Fibroblast of skin of right biceps (primary cell): ENCODE data around the gene FBXL12.
"Not testable (repeated sequence)": the region's sequence is repeated elsewhere in the genome, so short reads cannot be mapped to it uniquely, and the experiment has no call there.

Experiments used
- DNase-seq: peaks from one replicate; pipeline ENCODE4 v3.0.0-alpha.2; 2013

FBXL12 gene

DNA sequence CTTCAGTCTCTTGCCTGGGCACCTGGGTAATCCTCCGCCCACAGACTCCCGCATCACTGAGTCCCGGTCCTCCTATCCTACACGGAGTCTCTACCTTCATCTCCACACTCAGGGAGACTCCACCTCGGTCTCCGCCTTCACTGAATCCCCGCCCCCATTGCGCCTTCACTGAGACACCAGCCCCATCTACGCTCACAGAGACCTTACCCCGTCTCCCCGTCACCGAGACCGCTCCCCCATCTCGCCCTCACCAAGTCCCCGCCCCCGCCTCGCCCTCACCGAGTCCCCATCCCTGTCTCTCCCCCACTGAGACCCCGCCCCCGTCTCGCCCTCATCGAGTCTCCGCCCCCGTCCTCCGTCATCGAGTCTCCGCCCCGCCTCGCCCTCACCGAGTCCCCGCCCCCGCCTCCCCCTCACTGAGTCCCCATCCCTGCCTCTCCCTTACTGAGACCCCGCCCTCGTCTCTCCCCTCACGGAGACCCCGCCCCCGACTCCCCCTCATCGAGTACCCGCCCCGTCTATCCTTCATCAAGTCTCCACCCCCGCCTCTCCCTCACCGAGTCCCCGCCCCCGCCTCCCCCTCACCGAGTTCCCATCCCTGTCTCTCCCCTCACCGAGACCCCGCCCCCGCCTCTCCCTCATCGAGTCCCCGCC is 27.2 kb downstream of the FBXL12 start:
- DNase-seq: peak; percentile 96

GRCh38 chr19:9791073-9791367 is 27.9 kb downstream of the FBXL12 start:
- DNase-seq: not testable (repeated sequence)

DNA sequence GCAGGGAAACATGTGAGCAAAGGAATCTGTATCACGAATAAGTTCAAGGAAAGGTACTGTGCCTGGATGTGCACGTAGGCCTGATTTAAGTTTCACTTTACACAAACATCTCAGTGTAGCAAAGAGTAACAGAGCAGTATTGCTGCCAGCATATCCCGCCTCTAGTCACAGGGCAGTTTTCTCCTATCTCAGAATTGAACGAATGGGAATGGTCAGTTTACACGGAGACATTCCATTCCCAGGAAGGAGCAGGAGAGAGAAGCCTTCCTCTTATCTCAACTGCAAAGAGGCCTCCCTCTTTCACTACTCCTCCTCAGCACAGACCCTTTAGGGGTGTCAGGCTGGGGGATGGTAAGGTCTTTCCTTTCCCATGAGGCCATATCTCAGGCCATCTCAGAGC is 29.3 kb downstream of the FBXL12 start:
- not testable (repeated sequence) for DNase-seq

GRCh38 chr19:9789066-9789465 is 29.8 kb downstream of the FBXL12 start:
- DNase-seq: no peak

- DNase-seq: not testable (repeated sequence)
These were observed 30.3 kb downstream of the FBXL12 start for GRCh38 chr19:9788604-9789003.

DNA sequence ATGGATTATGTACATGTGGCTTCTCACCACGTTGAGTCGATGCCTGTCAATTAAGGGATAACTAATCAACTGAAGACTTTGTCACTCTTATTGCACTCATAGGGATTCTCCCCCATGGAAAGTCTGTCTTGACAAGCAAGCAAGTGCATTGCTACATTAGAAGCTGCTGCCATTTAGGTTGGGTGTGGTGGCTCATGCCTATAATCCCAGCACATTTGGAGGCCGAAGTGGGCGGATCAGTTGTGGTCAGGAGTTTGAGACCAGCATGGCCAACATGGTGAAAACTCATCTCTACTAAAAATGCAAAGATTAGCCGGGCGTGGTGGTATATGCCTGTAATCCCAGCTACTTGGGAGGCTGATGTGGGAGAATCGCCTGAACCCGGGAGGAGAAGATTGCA is 32.1 kb downstream of the FBXL12 start:
- DNase-seq: no peak

DNA sequence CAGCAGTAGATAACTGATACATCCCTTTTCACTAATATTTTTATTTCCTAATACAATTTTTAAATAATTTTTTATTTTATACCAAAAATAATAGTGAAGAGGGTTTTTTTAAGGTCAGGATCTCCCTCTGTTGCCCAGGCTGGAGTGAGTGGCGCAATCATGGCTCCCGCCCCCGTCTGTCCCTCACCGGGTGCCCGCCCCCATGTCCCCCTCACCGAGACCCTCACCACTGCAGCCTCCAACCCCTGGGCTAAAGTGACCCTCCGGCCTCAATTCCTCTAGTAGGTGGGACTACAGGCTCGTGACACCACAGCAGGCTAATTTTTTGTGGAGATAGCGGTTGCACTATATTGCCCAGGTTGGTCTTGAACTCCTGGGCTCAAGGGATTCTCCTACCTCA is 32.5 kb downstream of the FBXL12 start:
- DNase-seq: no peak

- DNase-seq: peak; percentile 94
These were observed 33.2 kb downstream of the FBXL12 start for GRCh38 chr19:9785367-9786331.

DNA sequence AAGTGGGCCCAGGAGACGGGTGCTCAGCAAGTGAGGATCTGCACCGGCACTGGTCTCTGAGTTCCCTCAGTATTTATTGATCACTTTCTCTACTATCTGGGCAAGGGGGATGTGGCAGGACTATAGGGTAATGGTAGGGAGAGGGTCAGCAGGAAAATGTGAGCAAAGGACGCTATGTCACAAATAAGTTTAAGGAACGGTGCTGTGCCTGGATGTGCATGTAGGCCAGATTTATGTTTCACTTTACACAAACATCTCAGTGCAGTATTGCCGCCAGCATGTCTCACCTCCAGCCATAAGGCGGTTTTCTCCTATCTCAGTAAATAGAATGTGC is 34.7 kb downstream of the FBXL12 start:
- not testable (repeated sequence) for DNase-seq

GRCh38 chr19:9782338-9782737 is 36.5 kb downstream of the FBXL12 start:
- no peak for DNase-seq

DNA sequence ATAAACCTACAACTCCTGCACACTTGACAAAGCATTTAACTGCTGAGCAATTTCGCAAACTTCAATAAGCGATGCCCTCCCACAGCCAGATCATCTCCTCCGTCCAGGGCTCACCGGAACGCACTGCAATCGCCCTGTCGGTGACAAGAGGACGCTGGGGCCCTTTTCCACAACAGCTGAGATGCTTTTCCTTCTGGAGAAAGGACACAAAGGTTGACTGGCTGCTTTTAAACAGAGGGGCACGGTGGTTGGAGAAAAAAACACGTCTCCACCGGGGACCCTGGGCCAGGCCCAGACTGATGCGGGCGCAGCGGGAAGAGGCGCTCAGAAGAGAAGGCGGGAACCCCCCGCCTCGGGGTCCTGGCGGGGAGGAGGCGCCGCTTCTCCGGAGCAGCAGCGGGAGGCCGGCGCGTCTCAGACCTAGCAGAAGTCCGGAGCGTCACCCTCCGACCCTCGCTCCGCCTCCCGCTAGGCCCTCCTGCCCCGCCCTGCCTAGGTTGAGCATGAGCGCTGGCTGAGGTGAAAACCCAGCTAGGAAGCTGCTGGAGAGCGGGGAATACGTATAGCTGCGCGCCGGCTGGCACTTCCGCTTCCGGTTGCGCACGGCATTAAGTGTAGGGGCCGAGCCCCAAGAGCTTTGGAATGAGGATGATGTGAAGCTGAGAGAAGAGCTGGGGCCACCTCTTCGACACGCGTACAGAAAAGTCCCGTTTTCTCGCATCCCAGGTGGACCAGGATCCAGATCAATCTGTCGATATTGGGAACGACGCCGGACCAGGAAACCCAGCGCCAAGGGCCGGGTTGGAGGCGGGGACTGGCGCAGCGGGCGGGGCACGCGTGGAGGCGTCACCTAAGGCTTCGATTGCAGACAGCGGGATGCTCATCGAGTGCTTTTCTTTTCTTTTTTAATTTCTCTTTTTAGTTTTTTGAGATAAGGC is 50.4 kb downstream of the FBXL12 start, which contains the start of gene ZNF846:
TSS of gene ZNF846 (minus strand) at position 564 of the 938 bp plus-strand sequence. CDS start 3,788 bp downstream, outside the sequence.
- peak; percentile 97 for DNase-seq
